Prostate gland (tissue), 2 donors: ENCODE measurements around the gene XG. TPM values are rescaled to one million over a fixed set of nuclear protein-coding genes. Genes with fewer than 3 reads are reported as not detected.
A peak's percentile ranks its signal among the peaks of the same experiment; 100 is the strongest.

Experiments
- DNase-seq: peaks from one replicate; pipeline ENCODE4 v3.0.0-alpha.2; 2019; ENCODE audit warnings: low spot score
- H3K27ac ChIP-seq, 2 donors: fragments of 200-600 bp; sonication (generic); 2 replicates each; pipeline ENCODE4 v1.5.1; 2017 to 2019
- H3K27me3 ChIP-seq: fragments of 200-600 bp; sonication (generic); replicated peaks from 2 replicates; pipeline ENCODE4 v1.5.1; 2019; ENCODE audit not compliant: insufficient read depth
- H3K36me3 ChIP-seq, 2 donors: fragments of 200-600 bp; sonication (generic); 1 replicate in 1 of 2; 2 replicates in 1 of 2; pipeline versions ENCODE4 v1.5.1 to v1.8.1; 2017 to 2019
- H3K4me1 ChIP-seq: fragments of 200-600 bp; sonication (generic); replicated peaks from 2 replicates; pipeline ENCODE4 v1.5.1; 2019
- H3K4me3 ChIP-seq, 2 donors: fragments of 200-600 bp; sonication (generic); 2 replicates each; pipeline ENCODE4 v1.5.1; 2017 to 2019
- H3K9me3 ChIP-seq: fragments of 200-600 bp; sonication (generic); 2 replicates; pipeline ENCODE4 v1.5.1; 2017
- CTCF ChIP-seq, 4 experiments: fragments of 200-600 bp in 2 of 4; fragments of 450-650 bp in 2 of 4; sonication (generic) in 2 of 4; IDR thresholded peaks; 1 replicate in 3 of 4; 2 replicates in 1 of 4; pipeline ENCODE4 v1.5.1; 2016 to 2019; ENCODE audit warnings: antibody characterized with exemption in 4 of 4, mild to moderate bottlenecking in 2 of 4, moderate library complexity in 2 of 4
- POLR2A ChIP-seq: fragments of 450-650 bp; IDR thresholded peaks from one replicate; pipeline ENCODE4 v1.6.1; 2016; ENCODE audit warnings: antibody characterized with exemption, mild to moderate bottlenecking
- POLR2AphosphoS5 ChIP-seq: sonication (generic); formaldehyde crosslinking; IDR thresholded peaks from one replicate; pipeline ENCODE4 v1.6.1; 2017; ENCODE audit warnings: antibody characterized with exemption
- WGBS: methylation state at CpG from one replicate; pipeline ENCODE4 v1.1.5; 2018; 5-methylcytosine and 5-hydroxymethylcytosine counted together
- intact Hi-C: fragments of 100-400 bp; cut with DNase I; formaldehyde crosslinking; loops from one replicate; pipeline ENCODE4 v1.14.2; 2022
- total RNA-seq, 2 donors: library from RNA; depleted of rRNA; stranded (reverse); fragments of >200 nt; gene quantifications; one replicate each; pipeline ENCODE4 v1.1.0, GENCODE V29; 2016

Gene XG
- total RNA-seq, 2 donors from 2014 or later: 2.5 to 6.9 TPM

- Histone ChIP-seq H3K36me3 (no peaks in the 10 kb centered on the region), H3K9me3 (no peaks in the 10 kb centered on the region), H3K27me3 (no peaks in the 10 kb centered on the region), H3K27ac (no peak overlapping the region), H3K4me1 (no peaks in the 10 kb centered on the region), H3K4me3 (peak overlapping the region; percentile 32 to 39)
- intact Hi-C loops: no loop called here
- DNase-seq: no peak
- WGBS: 4% methylated on average over 5 of the region's 62 CpGs
- TF ChIP-seq POLR2AphosphoS5: no peak
- TF ChIP-seq CTCF (IDR thresholded peaks at IDR 0.05): no peak
- TF ChIP-seq POLR2A: no peak
These were observed 77.8 kb downstream of the XG start for GRCh38 chrX:2829469-2830246.

- intact Hi-C loops: no loop called here
- Histone ChIP-seq H3K4me3 (no peak overlapping the region), H3K36me3 (no peaks in the 10 kb centered on the region), H3K4me1 (no peaks in the 10 kb centered on the region), H3K27me3 (no peaks in the 10 kb centered on the region), H3K9me3 (no peaks in the 10 kb centered on the region), H3K27ac (no peak overlapping the region)
- 79% methylated on average over 14 of the region's 14 CpGs for WGBS
- TF ChIP-seq POLR2A: no peak
- no peak for TF ChIP-seq POLR2AphosphoS5
- no peak for TF ChIP-seq CTCF (IDR thresholded peaks at IDR 0.05)
- no peak for DNase-seq
These were observed 79.8 kb downstream of the XG start for GRCh38 chrX:2831471-2832228.

- Histone ChIP-seq H3K4me1 (no peaks in the 10 kb centered on the region), H3K36me3 (no peaks in the 10 kb centered on the region), H3K27me3 (no peaks in the 10 kb centered on the region), H3K4me3 (no peak overlapping the region), H3K9me3 (no peaks in the 10 kb centered on the region), H3K27ac (no peak overlapping the region)
- 91% methylated on average over 2 of the region's 2 CpGs for WGBS
- no peak for DNase-seq
- TF ChIP-seq CTCF (IDR thresholded peaks at IDR 0.05): no peak
- TF ChIP-seq POLR2AphosphoS5: no peak
- no peak for TF ChIP-seq POLR2A
- intact Hi-C loops: no loop called here
These were observed 86.1 kb downstream of the XG start for GRCh38 chrX:2837961-2838360.

- Histone ChIP-seq H3K27ac (no peak overlapping the region), H3K4me3 (no peak overlapping the region), H3K9me3 (no peaks in the 10 kb centered on the region), H3K36me3 (no peaks in the 10 kb centered on the region), H3K4me1 (no peaks in the 10 kb centered on the region), H3K27me3 (no peaks in the 10 kb centered on the region)
- no peak for DNase-seq
- 90% methylated on average over 1 of the region's 1 CpG for WGBS
- TF ChIP-seq POLR2AphosphoS5 (no peak), CTCF (IDR thresholded peaks at IDR 0.05) (no peak), POLR2A (no peak)
- intact Hi-C loops: no loop called here
These were observed 89.1 kb downstream of the XG start for GRCh38 chrX:2840961-2841360.
